MCF 10A (cell line): Measurements from ENCODE around the gene NTM. TPM values are rescaled to one million over a fixed set of nuclear protein-coding genes. Genes with fewer than 3 reads are reported as not detected.

Experiments
- BruUV-seq: library from RNA; stranded (reverse); fragments of 400-500 nt; replicated peaks from 2 replicates; lab custom pipeline; 2021; lab: Mats Ljungman, UMichigan
- CTCF ChIA-PET: fragments of 300-600 bp; sonication (Branson Sonifier 250); formaldehyde crosslinking; extraction: SDS; loops from one replicate; lab custom pipeline; 2021; ENCODE audit warnings: antibody characterized with exemption, inconsistent platforms; lab: Yijun Ruan, JAX
- POLR2A ChIA-PET: fragments of 300-600, 350-650 bp; sonication (Branson Sonifier 250); formaldehyde crosslinking; extraction: SDS; loops from one replicate; lab custom pipeline; 2020; ENCODE audit warnings: antibody characterized with exemption, inconsistent platforms; lab: Yijun Ruan, JAX
- DNase-seq: peaks from one replicate; pipeline ENCODE4 v3.0.0-alpha.2; 2018; ENCODE audit not compliant: unreplicated experiment
- H3K27ac Mint-ChIP-seq: one replicate; pipeline ENCODE4 v1.8.0; 2022; ENCODE audit warnings: mild to moderate bottlenecking, low read depth, mixed read lengths; ENCODE audit not compliant: unreplicated experiment
- H3K27me3 Mint-ChIP-seq: one replicate; pipeline ENCODE4 v1.8.0; 2022; ENCODE audit warnings: mixed read lengths; ENCODE audit not compliant: insufficient read depth, unreplicated experiment
- H3K36me3 Mint-ChIP-seq: one replicate; pipeline ENCODE4 v1.8.0; 2022; ENCODE audit warnings: mild to moderate bottlenecking, moderate library complexity, mixed read lengths; ENCODE audit not compliant: insufficient read depth, unreplicated experiment
- H3K4me1 Mint-ChIP-seq: one replicate; pipeline ENCODE4 v1.8.0; 2022; ENCODE audit warnings: mixed read lengths; ENCODE audit not compliant: insufficient read depth, unreplicated experiment
- H3K4me3 Mint-ChIP-seq: one replicate; pipeline ENCODE4 v1.8.0; 2022; ENCODE audit warnings: mild to moderate bottlenecking, moderate library complexity, mixed read lengths; ENCODE audit not compliant: unreplicated experiment
- H3K9me3 Mint-ChIP-seq: one replicate; pipeline ENCODE4 v1.8.0; 2022; ENCODE audit warnings: mixed read lengths; ENCODE audit not compliant: unreplicated experiment
- intact Hi-C: fragments of 100-400 bp; cut with micrococcal nuclease; formaldehyde crosslinking; loops from 2 replicates; pipeline ENCODE4 v1.14.1; 2022
- total RNA-seq: library from RNA; stranded (reverse); gene quantifications from 2 replicates; pipeline ENCODE4 v1.2.3, GENCODE V29; 2022
- TF ChIP-seq, protein P1 (sequence below): fragments of 200-600 bp; IDR thresholded peaks from one replicate; pipeline ENCODE4 v1.8.0; 2022; ENCODE audit warnings: antibody characterized with exemption, mild to moderate bottlenecking; ENCODE audit not compliant: unreplicated experiment

NTM gene
- total RNA-seq, 1 experiment from 2014 or later = not detected

DNA sequence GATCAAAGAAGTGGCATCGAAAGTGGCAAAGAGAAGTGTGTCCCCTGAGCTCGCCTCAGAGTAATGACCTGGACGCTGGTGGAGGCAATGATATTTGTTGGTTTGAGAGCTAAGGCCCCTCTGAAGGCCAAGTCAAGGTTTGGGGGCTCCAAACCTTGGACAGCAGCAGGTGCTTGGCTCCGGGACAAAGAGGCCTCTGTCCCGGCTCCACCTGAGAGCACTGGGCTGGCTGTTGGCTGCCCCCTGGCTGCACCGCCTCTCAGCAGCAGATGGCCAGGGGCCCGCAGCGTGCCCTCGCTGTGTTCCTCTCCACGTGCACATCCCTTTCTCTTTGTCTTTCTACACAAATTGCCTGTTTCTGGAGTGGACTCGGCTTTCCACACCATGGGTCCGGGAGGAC lies 301.3 kb downstream of the NTM start:
- Mint-ChIP-seq H3K27ac (no peak overlapping the region), H3K36me3 (no peaks in the 10 kb centered on the region), H3K4me1 (no peaks in the 10 kb centered on the region), H3K4me3 (no peak overlapping the region), H3K9me3 (peaks cover 31% of the 10 kb centered on the region), H3K27me3 (no peaks in the 10 kb centered on the region)
- intact Hi-C loops = loop anchor here (5.0 kb wide), 2 partner anchors 264 to 644 kb away; no protein-coding TSS in a partner anchor
- ChIA-PET CTCF (no interaction called here), POLR2A (no interaction called here)
- no TSS peak for BruUV-seq
- DNase-seq = no peak
- TF ChIP-seq, protein P1, sequence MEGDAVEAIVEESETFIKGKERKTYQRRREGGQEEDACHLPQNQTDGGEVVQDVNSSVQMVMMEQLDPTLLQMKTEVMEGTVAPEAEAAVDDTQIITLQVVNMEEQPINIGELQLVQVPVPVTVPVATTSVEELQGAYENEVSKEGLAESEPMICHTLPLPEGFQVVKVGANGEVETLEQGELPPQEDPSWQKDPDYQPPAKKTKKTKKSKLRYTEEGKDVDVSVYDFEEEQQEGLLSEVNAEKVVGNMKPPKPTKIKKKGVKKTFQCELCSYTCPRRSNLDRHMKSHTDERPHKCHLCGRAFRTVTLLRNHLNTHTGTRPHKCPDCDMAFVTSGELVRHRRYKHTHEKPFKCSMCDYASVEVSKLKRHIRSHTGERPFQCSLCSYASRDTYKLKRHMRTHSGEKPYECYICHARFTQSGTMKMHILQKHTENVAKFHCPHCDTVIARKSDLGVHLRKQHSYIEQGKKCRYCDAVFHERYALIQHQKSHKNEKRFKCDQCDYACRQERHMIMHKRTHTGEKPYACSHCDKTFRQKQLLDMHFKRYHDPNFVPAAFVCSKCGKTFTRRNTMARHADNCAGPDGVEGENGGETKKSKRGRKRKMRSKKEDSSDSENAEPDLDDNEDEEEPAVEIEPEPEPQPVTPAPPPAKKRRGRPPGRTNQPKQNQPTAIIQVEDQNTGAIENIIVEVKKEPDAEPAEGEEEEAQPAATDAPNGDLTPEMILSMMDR = no peak

DNA sequence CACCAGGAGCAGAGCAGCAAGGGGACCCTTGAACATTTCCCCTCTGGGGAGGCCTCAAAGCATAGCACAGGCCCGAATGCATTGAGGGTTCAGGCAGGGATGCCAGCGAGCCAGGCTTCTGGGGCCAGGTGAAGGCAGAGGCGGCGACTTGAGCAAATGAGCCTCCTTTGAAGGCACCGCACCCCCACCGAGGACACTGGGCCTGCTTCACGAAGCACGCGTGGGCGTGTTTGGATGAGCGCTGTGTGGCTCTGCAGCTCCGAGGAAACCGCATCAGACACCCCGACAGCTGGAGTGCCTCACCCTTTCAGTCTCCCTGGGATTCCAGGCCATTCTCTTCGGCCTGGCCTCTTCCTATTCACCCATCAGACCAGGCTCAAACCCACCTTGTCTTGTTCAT lies 301.8 kb downstream of the NTM start:
- no peak overlapping the region for H3K4me3 Mint-ChIP-seq
- no peaks in the 10 kb centered on the region for H3K36me3 Mint-ChIP-seq
- POLR2A ChIA-PET = no interaction called here
- H3K9me3 Mint-ChIP-seq = peaks cover 27% of the 10 kb centered on the region
- TF ChIP-seq, protein P1 = no peak
- H3K27me3 Mint-ChIP-seq = no peaks in the 10 kb centered on the region
- intact Hi-C loops = loop anchor here (5.0 kb wide), 2 partner anchors 265 to 645 kb away; no protein-coding TSS in a partner anchor
- no peaks in the 10 kb centered on the region for H3K4me1 Mint-ChIP-seq
- CTCF ChIA-PET = no interaction called here
- no TSS peak for BruUV-seq
- DNase-seq = no peak
- H3K27ac Mint-ChIP-seq = no peak overlapping the region

DNA sequence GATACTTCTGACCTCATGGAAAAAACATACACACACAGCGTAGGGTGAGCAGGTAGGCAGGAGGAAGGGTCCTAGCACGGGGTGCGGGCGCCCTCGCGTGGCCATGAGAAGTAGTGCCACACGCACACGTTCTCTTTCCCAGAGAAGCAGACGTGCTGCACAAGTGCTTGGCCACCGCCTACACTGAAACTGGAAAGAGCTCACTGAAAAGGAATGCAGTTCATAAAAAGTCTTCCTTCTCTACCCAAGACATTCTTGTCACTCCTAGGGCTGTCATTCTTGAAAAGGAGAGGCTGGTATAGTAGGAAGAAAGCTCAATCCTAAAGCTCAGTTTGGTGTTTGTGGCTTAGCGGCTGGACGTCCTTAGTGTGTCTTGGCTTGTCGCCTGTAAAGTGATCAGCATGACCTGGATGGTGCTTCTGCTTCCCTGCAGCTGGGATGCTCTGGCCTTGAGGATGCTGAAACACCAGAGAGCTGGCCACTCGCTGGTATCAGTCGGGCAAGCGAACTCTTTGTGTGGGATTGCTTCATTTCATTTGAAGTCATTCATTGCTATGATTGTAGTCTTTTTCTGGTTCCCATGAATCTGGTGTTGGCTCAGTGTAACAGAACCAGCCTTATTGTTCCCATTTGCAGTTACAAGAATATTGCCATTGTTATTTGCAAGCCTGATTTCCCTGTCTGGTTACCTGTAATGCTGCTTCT lies 303.8 kb downstream of the NTM start:
- Mint-ChIP-seq H3K4me1 (no peaks in the 10 kb centered on the region), H3K27ac (no peak overlapping the region), H3K27me3 (no peaks in the 10 kb centered on the region), H3K36me3 (no peaks in the 10 kb centered on the region), H3K9me3 (peaks cover 21% of the 10 kb centered on the region), H3K4me3 (no peak overlapping the region)
- POLR2A ChIA-PET = interaction anchor here (1.1 kb wide), 1 partner anchor 609 kb away, joined by 3 read pairs; no protein-coding TSS in a partner anchor
- peak; percentile 20 for DNase-seq
- CTCF ChIA-PET = interaction anchor here (0.6 to 3.8 kb wide), 59 partner anchors 10 to 783 kb away, joined by 3 to 101 read pairs (median 4); partner anchors contain the start of gene SNX19
- BruUV-seq = no TSS peak
- TF ChIP-seq, protein P1 = peak; percentile 70
- intact Hi-C loops = loop anchor here (1.0 to 5.0 kb wide), 4 partner anchors 267 to 751 kb away; no protein-coding TSS in a partner anchor

DNA sequence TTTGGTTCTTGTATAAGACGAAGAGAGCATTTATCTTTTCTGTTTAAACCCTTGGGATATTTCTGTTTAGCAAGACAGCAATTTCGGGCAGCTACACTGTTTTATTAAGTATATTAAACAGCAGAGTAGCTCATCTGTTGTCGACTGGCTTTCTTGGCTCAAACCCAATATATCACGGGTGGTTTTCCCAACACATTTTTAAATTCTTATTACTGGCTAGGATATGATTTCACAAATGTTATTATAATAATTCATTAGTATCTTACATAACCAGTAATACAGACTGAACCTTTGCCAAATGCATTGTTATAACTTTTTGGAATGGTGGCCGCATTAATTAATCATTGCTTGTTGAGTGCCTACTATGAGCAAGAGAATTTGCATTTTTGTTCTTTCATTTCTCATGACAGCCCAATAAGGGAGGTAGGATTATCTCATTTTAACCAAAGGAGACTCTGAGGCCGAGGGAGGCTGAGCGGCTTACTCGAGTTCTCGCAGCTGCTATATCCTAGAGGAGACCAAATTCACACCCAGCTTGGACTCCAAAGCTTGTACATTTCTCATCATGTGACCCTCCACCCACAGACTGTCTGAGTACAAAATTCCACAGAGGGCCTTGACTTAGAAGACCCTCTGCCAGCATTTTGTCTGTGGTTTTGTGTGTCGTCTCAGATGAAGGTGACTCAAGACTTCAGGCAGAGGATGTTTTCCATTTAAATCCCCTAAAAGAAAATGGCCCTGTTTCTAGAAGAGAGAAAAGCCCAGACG lies 304.9 kb downstream of the NTM start:
- ChIA-PET CTCF (interaction anchor here (0.6 to 3.8 kb wide), 25 partner anchors 9 to 1943 kb away, joined by 3 to 101 read pairs (median 4); partner anchors contain the start of gene SNX19), POLR2A (no interaction called here)
- H3K27ac Mint-ChIP-seq = no peak overlapping the region
- H3K27me3 Mint-ChIP-seq = no peaks in the 10 kb centered on the region
- no peak overlapping the region for H3K4me3 Mint-ChIP-seq
- H3K36me3 Mint-ChIP-seq = no peaks in the 10 kb centered on the region
- no peak for DNase-seq
- H3K9me3 Mint-ChIP-seq = peaks cover 18% of the 10 kb centered on the region
- no peaks in the 10 kb centered on the region for H3K4me1 Mint-ChIP-seq
- TF ChIP-seq, protein P1 = no peak
- no TSS peak for BruUV-seq
- intact Hi-C loops = loop anchor here (2.0 kb wide), 1 partner anchor 611 kb away; no protein-coding TSS in a partner anchor
